CD4-positive, alpha-beta T cell (primary cell): ENCODE measurements around the gene RAB5B. TPM values are rescaled to one million over a fixed set of nuclear protein-coding genes. Genes with fewer than 3 reads are reported as not detected.
"Not testable (repeated sequence)": the region's sequence is repeated elsewhere in the genome, so short reads cannot be mapped to it uniquely, and the experiment has no call there.

Source experiments
- ATAC-seq: fragments of 200-7000 bp; cut with Tn5 transposase; one replicate; pipeline ENCODE4 v1.10.0; 2022; ENCODE audit warnings: mild to moderate bottlenecking; ENCODE audit not compliant: poor library complexity
- CTCF ChIA-PET: fragments of 350-600 bp; sonication (Branson Sonifier 250); formaldehyde crosslinking; loops from one replicate; lab custom pipeline; 2021; ENCODE audit warnings: antibody characterized with exemption, inconsistent platforms; lab: Charles Lee
- POLR2A ChIA-PET: fragments of 350-600 bp; sonication (Branson Sonifier 250); formaldehyde crosslinking; loops from one replicate; lab custom pipeline; 2021; ENCODE audit warnings: antibody characterized with exemption, inconsistent platforms; lab: Charles Lee
- DNase-seq, 14 experiments: peaks; one replicate each; pipeline ENCODE4 v3.0.0-alpha.2; 2013 to 2020; ENCODE audit warnings: mixed read lengths in 2 of 14
- H3K27ac ChIP-seq, 2 donors: one replicate each; pipeline versions ENCODE4 v1.5.1 to v1.7.0; 2013; ENCODE audit warnings: low read length in 2 of 2, low read depth in 1 of 2, mild to moderate bottlenecking in 1 of 2
- H3K27me3 ChIP-seq, 2 experiments: 1 replicate in 1 of 2; 2 replicates in 1 of 2; pipeline versions ENCODE4 v1.6.1 to v1.7.0; 2013; ENCODE audit warnings: low read length in 2 of 2, control low read depth in 1 of 2, mild to moderate bottlenecking in 1 of 2, moderate library complexity in 1 of 2; ENCODE audit not compliant: insufficient read depth in 2 of 2, control insufficient read depth in 1 of 2
- H3K36me3 ChIP-seq: one replicate; pipeline ENCODE4 v1.6.1; 2013; ENCODE audit warnings: low read length, control low read depth; ENCODE audit not compliant: insufficient read depth
- H3K4me1 ChIP-seq: one replicate; pipeline ENCODE4 v1.6.1; 2013; ENCODE audit warnings: low read length, control low read depth; ENCODE audit not compliant: insufficient read depth
- H3K4me3 ChIP-seq: one replicate; pipeline ENCODE4 v1.5.1; 2013; ENCODE audit warnings: mild to moderate bottlenecking, low read length, moderate library complexity
- H3K9me3 ChIP-seq, 2 experiments: 1 replicate in 1 of 2; 2 replicates in 1 of 2; pipeline versions ENCODE4 v1.6.1 to v1.7.0; 2013; ENCODE audit warnings: low read length in 2 of 2, mild to moderate bottlenecking in 2 of 2, control low read depth in 1 of 2, moderate library complexity in 1 of 2; ENCODE audit not compliant: control insufficient read depth in 1 of 2, insufficient read depth in 1 of 2
- H3K27ac Mint-ChIP-seq: one replicate; pipeline ENCODE4 v1.8.0; 2020; ENCODE audit warnings: mixed read lengths
- H3K27me3 Mint-ChIP-seq: one replicate; pipeline ENCODE4 v1.8.0; 2021; ENCODE audit warnings: mixed read lengths
- H3K36me3 Mint-ChIP-seq: one replicate; pipeline ENCODE4 v1.8.0; 2021; ENCODE audit warnings: low read depth, mixed read lengths
- H3K4me1 Mint-ChIP-seq: one replicate; pipeline ENCODE4 v1.8.0; 2021; ENCODE audit warnings: low read depth, mixed read lengths
- H3K4me3 Mint-ChIP-seq: one replicate; pipeline ENCODE4 v1.8.0; 2020; ENCODE audit warnings: mild to moderate bottlenecking, mixed read lengths
- H3K9me3 Mint-ChIP-seq: one replicate; pipeline ENCODE4 v1.8.0; 2020; ENCODE audit warnings: mixed read lengths
- CTCF ChIP-seq: fragments of 200-600 bp; IDR thresholded peaks from one replicate; pipeline ENCODE4 v1.8.0; 2022; ENCODE audit warnings: antibody characterized with exemption, mild to moderate bottlenecking
- intact Hi-C, 2 experiments: fragments of 100-400 bp; cut with DNase I in 1 of 2; cut with micrococcal nuclease in 1 of 2; formaldehyde crosslinking; loops; one replicate each; pipeline versions ENCODE4 v1.15.1 to v1.9.0; 2023 to 2025; cut with DNase I, micrococcal nuclease
- total RNA-seq, 174 experiments: library from RNA in 2 of 174; stranded (reverse) in 2 of 174; gene quantifications; one replicate each; pipeline ENCODE4 v1.2.3 and lab custom pipeline; 2021 to 2026

Gene RAB5B
- total RNA-seq, 2 experiments from 2014 or later: 21.6 to 27.4 TPM

GRCh38 chr12:55979069-55979468 is 5.2 kb downstream of the RAB5B start:
- H3K4me3 ChIP-seq: no peak overlapping the region
- ChIA-PET CTCF (no interaction called here), POLR2A (interaction anchor here (0.6 kb wide), 1 partner anchor 31 kb away, joined by 3 read pairs; no protein-coding TSS in a partner anchor)
- peaks cover 49% of the 10 kb centered on the region for H3K36me3 Mint-ChIP-seq
- no peak for DNase-seq
- no peak overlapping the region for H3K4me3 Mint-ChIP-seq
- peaks cover 39% of the 10 kb centered on the region for H3K4me1 Mint-ChIP-seq
- H3K4me1 ChIP-seq: peaks cover 20% of the 10 kb centered on the region
- H3K27ac ChIP-seq: no peak overlapping the region
- H3K9me3 ChIP-seq: no peaks in the 10 kb centered on the region
- intact Hi-C loops: no loop called here
- TF ChIP-seq CTCF: no peak
- no peaks in the 10 kb centered on the region for H3K27me3 ChIP-seq
- ATAC-seq: no peak
- H3K36me3 ChIP-seq: peaks cover 46% of the 10 kb centered on the region
- no peak overlapping the region for H3K27ac Mint-ChIP-seq
- H3K9me3 Mint-ChIP-seq: no peaks in the 10 kb centered on the region
- H3K27me3 Mint-ChIP-seq: no peaks in the 10 kb centered on the region

GRCh38 chr12:55981882-55982281 is 8.0 kb downstream of the RAB5B start:
- H3K4me3 Mint-ChIP-seq, H3K27me3 Mint-ChIP-seq, H3K27ac ChIP-seq, H3K27ac Mint-ChIP-seq, H3K4me3 ChIP-seq, H3K4me1 ChIP-seq, H3K9me3 Mint-ChIP-seq, H3K27me3 ChIP-seq, DNase-seq, H3K9me3 ChIP-seq, intact Hi-C loops, ATAC-seq: not testable (repeated sequence)
- peaks cover 52% of the 10 kb centered on the region for H3K36me3 ChIP-seq
- H3K36me3 Mint-ChIP-seq: peaks cover 64% of the 10 kb centered on the region
- ChIA-PET CTCF (interaction anchor here (4.7 kb wide), 1 partner anchor 14 kb away, joined by 20 read pairs; no protein-coding TSS in a partner anchor), POLR2A (interaction anchor here (0.7 to 1.7 kb wide), 3 partner anchors 8 to 59 kb away, joined by 3 to 10 read pairs (median 4); partner anchors contain the start of gene RAB5B)
- peaks cover 30% of the 10 kb centered on the region for H3K4me1 Mint-ChIP-seq

- Mint-ChIP-seq H3K9me3 (no peaks in the 10 kb centered on the region), H3K4me1 (peaks cover 30% of the 10 kb centered on the region), H3K27ac (no peak overlapping the region), H3K4me3 (no peak overlapping the region), H3K36me3 (peaks cover 66% of the 10 kb centered on the region), H3K27me3 (no peaks in the 10 kb centered on the region)
- Histone ChIP-seq H3K4me1 (no peaks in the 10 kb centered on the region), H3K27me3 (no peaks in the 10 kb centered on the region), H3K27ac (no peak overlapping the region), H3K36me3 (peaks cover 57% of the 10 kb centered on the region), H3K9me3 (no peaks in the 10 kb centered on the region), H3K4me3 (no peak overlapping the region)
- no peak for DNase-seq
- ChIA-PET POLR2A (interaction anchor here (1.2 to 1.7 kb wide), 2 partner anchors 9 to 15 kb away, joined by 3 to 10 read pairs; partner anchors contain the start of gene RAB5B), CTCF (interaction anchor here (4.7 kb wide), 1 partner anchor 13 kb away, joined by 20 read pairs; no protein-coding TSS in a partner anchor)
- TF ChIP-seq CTCF: no peak
- ATAC-seq: no peak
- intact Hi-C loops: no loop called here
Measured at GRCh38 chr12:55982319-55982936, 8.6 kb downstream of the RAB5B start.
